Stomach (tissue), 4 donors: Measurements from ENCODE around the gene TKFC.

Experiments used
- CTCF ChIP-seq, 7 experiments: fragments of 450-650 bp in 4 of 7; fragments of 200-600 bp in 3 of 7; sonication (generic) in 3 of 7; IDR thresholded peaks; one replicate each; pipeline ENCODE4 v1.5.1; 2016 to 2019; ENCODE audit warnings: antibody characterized with exemption in 7 of 7, control low read depth in 2 of 7, mild to moderate bottlenecking in 1 of 7
- POLR2A ChIP-seq, 4 donors: fragments of 450-650 bp; IDR thresholded peaks; one replicate each; pipeline ENCODE4 v1.6.1; 2016; ENCODE audit warnings: antibody characterized with exemption in 4 of 4, control low read depth in 2 of 4, mild to moderate bottlenecking in 1 of 4, moderate library complexity in 1 of 4
- POLR2AphosphoS5 ChIP-seq, 3 donors: sonication (generic); formaldehyde crosslinking; IDR thresholded peaks; one replicate each; pipeline ENCODE4 v1.6.1; 2016; ENCODE audit warnings: antibody characterized with exemption in 3 of 3

- TF ChIP-seq POLR2AphosphoS5 (IDR thresholded peaks at IDR 0.05), result no peak
- no peak for TF ChIP-seq POLR2A (IDR thresholded peaks at IDR 0.05)
- no peak for TF ChIP-seq CTCF (IDR thresholded peaks at IDR 0.05)
Measured at GRCh38 chr11:61349916-61350315, 16.9 kb downstream of the TKFC start.
